OCI-M2 (cell line): ENCODE results near the gene MS4A6E.
"Not testable (repeated sequence)": the region's sequence is repeated elsewhere in the genome, so short reads cannot be mapped to it uniquely, and the experiment has no call there.

ENCODE experiments used
- DNase-seq: peaks from one replicate; lab custom pipeline; 2025; ENCODE audit not compliant: unreplicated experiment; lab: John Stamatoyannopoulos, UW

MS4A6E gene

DNA sequence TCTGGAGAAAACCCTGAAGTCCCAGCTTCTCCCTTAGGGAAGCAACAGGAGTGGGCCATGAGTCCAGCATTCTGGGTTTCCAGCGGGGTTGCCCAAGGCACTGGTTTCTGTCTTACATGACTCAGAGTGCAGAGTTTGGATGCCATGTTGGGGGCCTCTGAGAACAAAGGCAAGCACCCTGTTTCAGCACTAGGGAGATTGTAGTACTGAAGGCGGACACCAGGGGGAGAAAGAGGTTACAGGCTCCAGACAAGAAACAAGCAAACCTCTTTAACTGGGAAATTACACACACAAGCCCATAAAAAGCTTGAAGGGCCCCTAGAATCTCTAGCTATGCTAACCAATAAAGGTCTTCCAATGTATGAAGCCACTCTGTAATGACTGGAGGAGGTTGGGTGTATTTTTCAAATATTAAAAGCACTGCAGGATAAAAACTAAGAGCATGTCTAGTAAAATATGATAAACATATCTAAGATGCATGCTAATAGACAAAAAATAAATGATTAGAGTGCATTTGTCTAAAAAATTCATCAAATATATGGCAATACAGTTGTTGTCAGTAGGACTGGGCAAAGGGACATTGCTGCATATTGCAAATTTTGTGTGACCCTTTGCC, 7.1 kb downstream of the MS4A6E start:
- DNase-seq, result no peak

GRCh38 chr11:60336767-60337391, 9.8 kb downstream of the MS4A6E start:
- no peak for DNase-seq

GRCh38 chr11:60338053-60338452, 11.0 kb downstream of the MS4A6E start:
- no peak for DNase-seq

DNA sequence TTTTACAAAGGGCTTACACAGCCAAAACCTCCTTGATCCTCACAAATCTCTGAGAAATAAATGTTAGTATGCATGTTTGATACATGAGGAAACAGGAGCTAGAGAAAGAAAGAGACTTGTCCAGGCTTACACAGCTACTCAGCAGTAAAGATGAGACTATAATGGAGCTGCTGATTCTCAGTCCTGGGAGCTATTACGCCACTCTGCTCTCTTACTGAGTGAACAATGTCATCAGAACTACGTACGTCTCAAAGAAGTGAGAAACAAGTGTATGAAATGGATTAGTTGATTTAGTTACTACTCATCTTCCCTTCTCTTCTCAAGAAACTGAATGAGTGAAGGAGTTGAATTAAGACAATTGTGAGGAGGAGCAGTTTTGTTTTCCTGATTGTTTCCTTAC, 12.3 kb downstream of the MS4A6E start:
- no peak for DNase-seq

DNA sequence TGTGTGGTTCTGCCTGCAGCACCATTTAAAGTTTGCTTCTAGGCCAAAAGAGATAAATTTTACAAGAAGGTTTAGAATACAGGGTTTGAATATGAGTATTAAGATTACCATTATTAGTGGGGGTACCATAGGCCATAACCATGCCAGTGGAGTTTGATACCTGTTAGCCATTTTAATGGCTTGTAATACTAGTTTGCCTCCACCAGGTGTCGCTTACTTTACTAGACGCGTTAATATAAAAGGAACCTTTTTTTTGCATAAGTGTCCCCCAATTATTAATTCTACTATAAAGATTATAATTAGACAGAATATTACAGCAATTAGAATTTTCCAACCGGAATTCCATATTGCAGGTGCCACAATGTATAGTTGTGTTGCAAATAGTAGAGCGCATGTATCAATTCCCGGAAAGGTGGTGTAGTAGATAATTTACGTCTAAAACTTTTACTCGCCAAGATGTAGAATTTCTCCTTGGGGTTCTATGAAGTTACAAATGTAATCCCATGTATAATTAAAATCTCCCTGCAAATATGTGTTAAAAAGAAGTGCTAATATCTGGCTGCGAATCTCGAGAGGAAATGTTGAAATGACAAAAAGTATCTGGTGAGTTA, 16.1 kb downstream of the MS4A6E start:
- no peak for DNase-seq

- no peak for DNase-seq
Measured at GRCh38 chr11:60344146-60344545, 17.1 kb downstream of the MS4A6E start.

DNA sequence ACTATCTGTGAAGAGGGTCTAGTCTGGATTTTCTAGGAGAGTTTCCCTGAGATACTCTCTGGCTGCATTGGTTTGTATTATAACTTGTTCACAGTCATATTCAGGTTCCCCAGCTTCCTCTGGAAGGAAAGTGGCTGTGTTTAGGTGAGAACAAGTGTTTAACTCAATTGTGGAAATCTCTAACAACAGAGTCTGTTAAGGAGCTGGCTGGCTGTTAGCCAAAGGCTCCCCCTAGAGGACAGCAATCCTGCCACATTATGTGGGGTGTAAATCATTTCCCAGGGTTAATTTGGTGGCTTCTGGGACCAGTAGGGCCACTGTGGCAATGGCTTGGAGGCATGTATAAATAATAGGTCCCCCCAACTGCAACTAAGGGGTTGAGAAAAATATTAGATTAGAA, 18.4 kb downstream of the MS4A6E start:
- peak; percentile 8 for DNase-seq

DNA sequence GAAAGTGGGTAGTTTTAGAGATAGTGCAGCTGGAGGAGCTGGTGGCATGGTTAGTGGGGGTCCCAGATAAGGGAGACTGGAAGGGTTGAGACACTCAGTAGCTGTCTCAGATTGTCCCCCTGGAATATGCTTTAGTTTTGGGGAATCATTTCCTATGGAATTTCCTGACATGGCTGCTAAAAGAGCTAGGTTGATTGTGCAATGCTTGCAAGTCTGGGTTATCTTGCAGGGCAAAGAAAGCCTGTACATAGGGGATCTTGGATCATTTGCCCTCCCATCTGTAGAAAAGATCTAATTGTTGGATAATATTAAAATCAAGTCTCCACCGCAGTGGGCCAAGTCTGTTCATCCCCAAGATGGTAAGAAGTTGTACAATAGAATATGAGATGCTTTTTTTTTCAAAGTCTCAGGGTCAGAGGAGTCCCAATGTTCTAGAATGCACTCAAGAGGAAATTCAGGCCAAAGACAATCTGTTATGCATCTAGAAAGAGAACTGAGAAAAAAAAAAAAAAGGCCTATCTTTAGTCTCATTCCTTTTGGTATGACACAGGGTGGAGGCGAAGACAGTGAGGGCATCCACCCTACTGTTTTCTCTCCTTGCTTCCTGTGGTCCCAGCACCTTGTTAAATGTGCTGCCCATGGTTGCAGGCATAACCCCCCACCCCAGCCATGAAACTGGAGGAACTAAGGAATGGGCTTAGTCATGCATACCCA, 20.2 kb downstream of the MS4A6E start:
- no peak for DNase-seq

GRCh38 chr11:60348116-60348515, 21.1 kb downstream of the MS4A6E start:
- no peak for DNase-seq

DNA sequence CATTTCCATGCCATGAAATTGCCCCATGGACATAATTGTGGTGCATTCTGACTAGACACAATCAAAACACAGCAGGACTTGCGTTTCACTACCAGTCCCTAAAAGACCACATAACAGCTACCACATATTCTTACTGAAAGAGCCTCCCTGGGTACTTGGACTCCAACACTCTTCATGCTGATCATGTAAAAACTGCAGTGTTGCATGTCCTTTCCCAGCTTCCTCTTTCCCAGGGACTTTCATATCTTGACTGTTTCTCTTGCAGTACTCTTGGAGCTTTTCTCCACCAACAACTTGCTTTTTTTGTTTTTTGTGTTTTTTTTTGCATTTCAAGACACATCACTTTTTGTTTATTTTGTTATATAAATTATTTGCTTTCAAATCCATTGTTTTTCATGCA, 22.9 kb downstream of the MS4A6E start:
- DNase-seq, result no peak

DNA sequence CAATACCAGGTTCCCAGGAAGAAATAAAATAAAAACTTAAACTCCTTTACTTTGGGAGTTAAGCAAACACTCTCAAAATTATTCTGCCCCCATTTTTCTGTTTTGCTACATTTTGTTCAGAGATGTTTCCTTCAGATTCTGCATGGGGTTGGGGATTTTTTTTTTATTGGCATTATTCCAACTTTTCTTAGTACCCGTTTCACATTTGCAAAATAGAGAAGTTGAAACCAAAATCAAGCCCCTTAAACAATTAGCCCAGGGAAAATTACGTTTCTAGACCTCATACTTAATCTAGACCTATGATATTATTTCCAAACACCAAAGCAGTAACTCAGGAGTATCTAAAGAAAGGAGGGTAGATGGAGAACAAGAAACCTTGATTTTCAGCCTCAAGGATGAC, 30.7 kb downstream of the MS4A6E start:
- DNase-seq, result no peak

DNA sequence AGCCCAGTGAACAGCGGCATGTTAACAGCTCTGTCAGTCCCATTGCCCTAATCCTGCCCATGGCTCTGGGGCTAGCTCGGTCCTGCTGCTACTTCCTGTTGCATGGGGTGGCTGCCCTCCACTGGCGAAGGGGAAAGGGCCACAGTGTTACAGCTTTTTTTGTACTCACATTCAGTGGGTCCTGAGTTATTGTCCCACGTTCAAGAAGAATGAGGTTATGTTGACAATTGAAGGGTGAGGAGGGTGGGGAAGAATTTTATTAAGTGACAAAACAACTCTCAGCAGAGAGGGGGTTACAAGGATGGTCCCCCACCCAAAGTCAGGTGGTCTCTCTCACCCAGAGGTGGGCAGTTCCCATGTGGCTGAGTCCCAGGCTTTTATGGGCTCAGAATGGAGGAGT, 33.6 kb downstream of the MS4A6E start:
- no peak for DNase-seq

DNA sequence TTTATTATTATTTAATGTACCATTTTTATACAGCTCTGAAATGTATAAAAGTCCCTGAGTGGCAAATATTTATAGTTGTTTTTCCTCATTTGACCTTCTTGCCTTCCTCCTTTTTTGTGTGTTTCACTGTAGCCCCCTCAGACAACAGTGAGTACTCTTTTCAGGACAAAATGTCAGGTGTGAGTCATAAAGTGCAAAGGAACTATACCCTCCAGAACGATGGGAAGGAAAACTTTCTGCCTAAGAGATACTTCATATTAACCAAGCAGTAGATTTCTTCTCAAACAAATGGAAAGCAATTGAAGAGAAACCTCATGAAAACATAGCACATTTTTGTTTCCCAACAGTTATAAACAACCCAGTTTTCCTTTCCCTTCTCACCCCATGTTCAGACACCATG, 35.2 kb downstream of the MS4A6E start:
- DNase-seq, result no peak

DNA sequence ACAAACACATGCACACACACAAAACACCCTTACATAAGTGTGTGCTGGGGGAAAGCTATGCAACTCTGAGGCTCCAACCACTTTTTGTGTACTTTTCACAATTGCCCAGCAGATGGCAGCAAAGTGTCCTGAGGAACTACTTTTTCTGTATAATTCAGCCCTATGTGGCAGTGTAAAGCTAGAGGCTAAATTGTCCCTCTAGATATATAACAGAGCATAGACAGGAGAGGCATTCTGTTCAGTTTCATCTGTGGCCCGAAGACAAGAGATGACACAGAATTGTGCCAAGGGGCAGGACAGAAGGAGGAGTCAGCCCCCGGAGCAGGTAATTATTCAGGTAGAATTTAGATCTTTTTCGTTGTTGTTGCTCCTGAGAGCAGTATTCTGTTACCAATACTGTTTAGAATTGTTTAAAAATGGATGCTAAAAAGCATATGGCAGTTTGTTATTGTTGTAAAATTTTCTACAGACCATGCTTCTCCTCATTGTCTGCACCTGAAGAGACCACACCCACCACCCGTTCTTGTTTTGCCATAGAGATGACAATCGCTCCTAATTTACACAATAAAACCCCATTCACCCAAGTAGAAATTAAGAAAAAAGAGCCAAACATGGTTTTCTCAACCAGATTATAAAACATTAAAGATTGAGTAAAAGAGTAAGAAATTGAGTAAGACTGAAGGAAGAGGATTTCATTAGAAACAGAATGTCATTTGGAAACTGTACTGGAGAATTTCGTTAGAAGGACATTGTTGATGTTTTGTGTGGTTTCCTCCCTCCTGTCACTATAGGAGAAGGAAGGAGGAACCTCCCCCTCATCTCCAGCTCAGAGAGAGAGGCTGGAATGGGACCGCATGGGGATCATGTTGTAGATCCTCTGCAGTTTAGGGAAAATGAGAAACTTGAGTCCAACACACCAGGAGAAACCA, 36.8 kb downstream of the MS4A6E start:
- peak; percentile 27 for DNase-seq

DNA sequence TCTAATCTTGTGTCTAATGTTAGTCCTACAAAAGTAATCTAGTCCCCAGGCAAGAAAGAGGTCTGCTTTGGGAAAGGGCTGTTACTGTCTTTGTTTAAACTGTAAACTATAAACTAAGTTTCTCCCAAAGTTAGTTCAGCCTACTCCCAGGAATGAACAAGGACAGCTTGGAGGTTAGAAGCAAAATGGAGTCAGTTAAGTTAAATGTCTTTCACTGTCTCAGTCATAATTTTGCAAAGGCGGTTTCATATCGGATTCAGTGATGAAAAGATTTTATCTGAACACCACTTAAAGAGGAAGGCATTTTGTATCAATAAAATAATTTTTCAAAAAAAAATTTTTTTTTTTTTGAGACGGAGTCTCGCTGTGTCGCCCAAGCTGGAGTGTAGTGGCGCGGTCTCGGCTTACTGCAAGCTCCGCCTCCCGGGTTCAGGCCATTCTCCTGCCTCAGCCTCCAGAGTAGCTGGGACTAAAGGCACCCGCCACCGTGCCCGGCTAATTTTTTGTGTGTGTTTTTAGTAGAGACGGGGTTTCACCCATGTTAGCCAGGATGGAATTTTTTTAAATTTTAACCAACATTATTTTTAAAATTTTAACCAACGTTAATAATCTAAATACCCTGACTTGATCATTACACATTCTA, 39.3 kb downstream of the MS4A6E start:
- DNase-seq, result not testable (repeated sequence)

DNA sequence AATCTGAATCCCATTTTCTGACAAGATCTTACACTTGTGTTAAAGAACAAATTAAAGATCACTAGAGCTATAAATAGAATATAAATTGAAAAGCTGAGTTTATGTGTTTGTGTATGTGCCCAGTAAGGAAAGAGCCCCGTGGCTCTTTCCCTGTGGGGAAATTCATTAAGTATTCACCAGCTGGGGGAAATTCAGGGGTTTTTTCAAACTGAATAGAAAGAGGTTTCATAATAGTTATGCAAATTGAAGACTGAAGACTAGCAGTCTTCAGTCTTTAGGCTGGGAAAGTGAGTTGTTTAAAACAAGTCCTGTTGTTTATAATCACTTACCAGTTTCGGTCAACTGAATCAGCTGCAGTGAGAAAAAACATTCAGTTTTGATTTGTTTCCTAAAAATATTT, 40.0 kb downstream of the MS4A6E start:
- DNase-seq, result no peak

- DNase-seq, result no peak
Measured at GRCh38 chr11:60367896-60368295, 40.8 kb downstream of the MS4A6E start.

GRCh38 chr11:60370252-60370810, 43.3 kb downstream of the MS4A6E start:
- no peak for DNase-seq

- no peak for DNase-seq
Measured at GRCh38 chr11:60370811-60371298, 43.8 kb downstream of the MS4A6E start.

DNA sequence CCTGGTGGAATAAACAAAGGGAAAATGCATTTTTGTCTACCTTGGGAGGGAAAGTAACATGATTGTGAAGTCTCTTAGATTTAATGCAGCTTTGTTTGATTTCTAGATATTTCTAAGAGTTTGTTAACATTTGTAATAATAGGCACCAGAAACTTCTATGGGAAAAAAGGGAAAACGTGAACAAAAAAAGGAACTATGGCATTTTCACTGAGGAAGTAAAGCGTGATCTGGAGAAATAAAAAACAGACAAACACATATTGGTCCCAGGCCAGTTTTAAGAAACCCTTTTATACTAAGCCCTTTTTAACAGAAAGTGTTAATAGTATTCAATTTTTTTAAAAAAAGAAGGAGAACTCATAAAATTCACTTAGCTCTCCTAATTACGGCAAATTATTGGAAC, 44.3 kb downstream of the MS4A6E start:
- DNase-seq, result no peak
